ENCODE results near the gene MRNIP.

- TF ChIP-seq SIN3A (IDR thresholded peaks at IDR 0.05; ENCODE audit: borderline replicate concordance, insufficient read depth, low read length) (no peak), TAF1 (IDR thresholded peaks at IDR 0.05; ENCODE audit: borderline replicate concordance, insufficient read depth, low read length) (no peak), POLR2AphosphoS5 (IDR thresholded peaks at IDR 0.05; ENCODE audit: low read depth, low read length) (no peak), FOXP2 (optimal IDR thresholded peaks at IDR 0.05; ENCODE audit: borderline replicate concordance, extremely low read depth, extremely low read length, insufficient read depth) (no peak)
- TF ChIP-seq, protein P1, sequence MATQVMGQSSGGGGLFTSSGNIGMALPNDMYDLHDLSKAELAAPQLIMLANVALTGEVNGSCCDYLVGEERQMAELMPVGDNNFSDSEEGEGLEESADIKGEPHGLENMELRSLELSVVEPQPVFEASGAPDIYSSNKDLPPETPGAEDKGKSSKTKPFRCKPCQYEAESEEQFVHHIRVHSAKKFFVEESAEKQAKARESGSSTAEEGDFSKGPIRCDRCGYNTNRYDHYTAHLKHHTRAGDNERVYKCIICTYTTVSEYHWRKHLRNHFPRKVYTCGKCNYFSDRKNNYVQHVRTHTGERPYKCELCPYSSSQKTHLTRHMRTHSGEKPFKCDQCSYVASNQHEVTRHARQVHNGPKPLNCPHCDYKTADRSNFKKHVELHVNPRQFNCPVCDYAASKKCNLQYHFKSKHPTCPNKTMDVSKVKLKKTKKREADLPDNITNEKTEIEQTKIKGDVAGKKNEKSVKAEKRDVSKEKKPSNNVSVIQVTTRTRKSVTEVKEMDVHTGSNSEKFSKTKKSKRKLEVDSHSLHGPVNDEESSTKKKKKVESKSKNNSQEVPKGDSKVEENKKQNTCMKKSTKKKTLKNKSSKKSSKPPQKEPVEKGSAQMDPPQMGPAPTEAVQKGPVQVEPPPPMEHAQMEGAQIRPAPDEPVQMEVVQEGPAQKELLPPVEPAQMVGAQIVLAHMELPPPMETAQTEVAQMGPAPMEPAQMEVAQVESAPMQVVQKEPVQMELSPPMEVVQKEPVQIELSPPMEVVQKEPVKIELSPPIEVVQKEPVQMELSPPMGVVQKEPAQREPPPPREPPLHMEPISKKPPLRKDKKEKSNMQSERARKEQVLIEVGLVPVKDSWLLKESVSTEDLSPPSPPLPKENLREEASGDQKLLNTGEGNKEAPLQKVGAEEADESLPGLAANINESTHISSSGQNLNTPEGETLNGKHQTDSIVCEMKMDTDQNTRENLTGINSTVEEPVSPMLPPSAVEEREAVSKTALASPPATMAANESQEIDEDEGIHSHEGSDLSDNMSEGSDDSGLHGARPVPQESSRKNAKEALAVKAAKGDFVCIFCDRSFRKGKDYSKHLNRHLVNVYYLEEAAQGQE (IDR thresholded peaks at IDR 0.05; ENCODE audit: insufficient read depth in 1 of 2, low read depth in 2 of 2, low read length in 2 of 2): no peak
Measured at GRCh38 chr5:179893958-179894895, 35.6 kb upstream of the MRNIP start.

Measured in PFSK-1 (cell line).